ENCODE data around the gene TSPAN18. TPM values are rescaled to one million over a fixed set of nuclear protein-coding genes. Genes with fewer than 3 reads are reported as not detected.
A peak's percentile ranks its signal among the peaks of the same experiment; 100 is the strongest.

TSPAN18 gene
- total RNA-seq, 1 experiment from 2014 or later: 2.8 TPM

DNA sequence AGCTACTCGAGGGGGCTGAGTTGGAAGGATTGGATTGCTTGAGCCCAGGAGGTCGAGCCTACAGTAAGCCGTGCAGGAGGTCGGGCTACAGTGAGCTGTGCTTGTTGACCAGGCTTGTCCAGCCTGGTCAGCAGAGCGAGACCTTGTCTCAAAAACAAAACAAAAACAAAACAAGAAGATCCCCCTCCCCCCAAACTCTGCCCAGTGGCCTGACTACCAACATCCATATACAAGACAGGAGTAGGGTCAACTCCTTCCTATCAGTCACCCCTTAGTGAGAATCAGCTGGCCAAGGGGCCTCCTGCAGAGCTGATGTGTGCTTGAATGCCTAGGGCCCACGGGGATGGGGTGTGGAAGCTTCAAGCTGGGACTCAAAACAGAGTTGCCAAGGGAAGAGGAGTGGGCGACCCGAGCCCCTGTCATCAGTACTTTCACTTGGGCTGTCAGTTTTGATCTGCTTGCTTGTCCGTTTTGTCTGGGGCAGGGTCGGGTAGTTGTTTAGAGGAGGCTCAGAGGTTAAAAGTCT, 942 bp upstream of the TSPAN18 start:
- no peaks in the 10 kb centered on the region for H3K9me3 ChIP-seq (ENCODE audit: low read depth, low read length, poor library complexity, severe bottlenecking)
- no peak overlapping the region for H3K4me3 ChIP-seq (ENCODE audit: low read depth, low read length, poor library complexity, severe bottlenecking)
- ChIA-PET POLR2A (ENCODE audit: low non-redundant PET) (no interaction called here), CTCF (no interaction called here)
- no peak for DNase-seq (ENCODE audit: low spot score)
- no peaks in the 10 kb centered on the region for H3K36me3 ChIP-seq (ENCODE audit: insufficient read depth, low read length, poor library complexity, severe bottlenecking)
- intact Hi-C loops (cut with micrococcal nuclease; ENCODE audit: unreplicated experiment): no loop called here
- H3K27me3 ChIP-seq (replicated peaks; ENCODE audit: insufficient read depth, low read depth, low read length, poor library complexity): no peaks in the 10 kb centered on the region
- peaks cover 25% of the 10 kb centered on the region for H3K4me1 ChIP-seq (ENCODE audit: insufficient read depth, low read length, poor library complexity, severe bottlenecking)
- H3K27ac ChIP-seq (ENCODE audit: low read depth, low read length, poor library complexity, severe bottlenecking): no peak overlapping the region
- no TSS peak for BruUV-seq (replicated peaks)
- TF ChIP-seq, protein P1, sequence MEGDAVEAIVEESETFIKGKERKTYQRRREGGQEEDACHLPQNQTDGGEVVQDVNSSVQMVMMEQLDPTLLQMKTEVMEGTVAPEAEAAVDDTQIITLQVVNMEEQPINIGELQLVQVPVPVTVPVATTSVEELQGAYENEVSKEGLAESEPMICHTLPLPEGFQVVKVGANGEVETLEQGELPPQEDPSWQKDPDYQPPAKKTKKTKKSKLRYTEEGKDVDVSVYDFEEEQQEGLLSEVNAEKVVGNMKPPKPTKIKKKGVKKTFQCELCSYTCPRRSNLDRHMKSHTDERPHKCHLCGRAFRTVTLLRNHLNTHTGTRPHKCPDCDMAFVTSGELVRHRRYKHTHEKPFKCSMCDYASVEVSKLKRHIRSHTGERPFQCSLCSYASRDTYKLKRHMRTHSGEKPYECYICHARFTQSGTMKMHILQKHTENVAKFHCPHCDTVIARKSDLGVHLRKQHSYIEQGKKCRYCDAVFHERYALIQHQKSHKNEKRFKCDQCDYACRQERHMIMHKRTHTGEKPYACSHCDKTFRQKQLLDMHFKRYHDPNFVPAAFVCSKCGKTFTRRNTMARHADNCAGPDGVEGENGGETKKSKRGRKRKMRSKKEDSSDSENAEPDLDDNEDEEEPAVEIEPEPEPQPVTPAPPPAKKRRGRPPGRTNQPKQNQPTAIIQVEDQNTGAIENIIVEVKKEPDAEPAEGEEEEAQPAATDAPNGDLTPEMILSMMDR (conservative IDR thresholded peaks at IDR 0.05; ENCODE audit: low read depth, low read length): no peak

DNA sequence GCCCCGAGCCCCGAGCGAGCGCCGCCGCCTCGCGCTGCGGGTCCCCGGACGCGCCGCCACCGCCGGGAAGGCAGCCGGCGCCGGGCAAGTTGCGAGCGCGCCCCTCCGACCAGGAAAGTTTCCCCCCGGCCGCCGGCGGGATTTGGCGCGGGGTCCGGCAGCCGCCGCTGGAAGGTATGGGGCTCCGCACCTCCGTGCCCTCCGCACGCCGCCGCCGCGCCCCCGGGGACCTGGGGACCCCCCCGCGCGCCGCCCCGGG, 281 bp downstream of the TSPAN18 start:
- H3K4me3 ChIP-seq (ENCODE audit: low read depth, low read length, poor library complexity, severe bottlenecking): peak overlapping the region; percentile 77
- no peak for DNase-seq (ENCODE audit: low spot score)
- BruUV-seq (replicated peaks): no TSS peak
- no peaks in the 10 kb centered on the region for H3K9me3 ChIP-seq (ENCODE audit: low read depth, low read length, poor library complexity, severe bottlenecking)
- H3K27me3 ChIP-seq (replicated peaks; ENCODE audit: insufficient read depth, low read depth, low read length, poor library complexity): no peaks in the 10 kb centered on the region
- TF ChIP-seq, protein P1 (conservative IDR thresholded peaks at IDR 0.05; ENCODE audit: low read depth, low read length): no peak
- TF ChIP-seq EZH2 (IDR thresholded peaks at IDR 0.05; ENCODE audit: borderline replicate concordance, low read depth, low read length, poor library complexity, severe bottlenecking): no peak
- H3K36me3 ChIP-seq (ENCODE audit: insufficient read depth, low read length, poor library complexity, severe bottlenecking): no peaks in the 10 kb centered on the region
- ChIA-PET POLR2A (ENCODE audit: low non-redundant PET) (no interaction called here), CTCF (interaction anchor here (0.6 to 0.7 kb wide), 9 partner anchors 17 to 1392 kb away, joined by 3 to 10 read pairs (median 6); no protein-coding TSS in a partner anchor)
- H3K27ac ChIP-seq (ENCODE audit: low read depth, low read length, poor library complexity, severe bottlenecking): peak overlapping the region; percentile 44
- H3K4me1 ChIP-seq (ENCODE audit: insufficient read depth, low read length, poor library complexity, severe bottlenecking): peaks cover 31% of the 10 kb centered on the region
- intact Hi-C loops (cut with micrococcal nuclease; ENCODE audit: unreplicated experiment): loop anchor here (1.0 kb wide), 1 partner anchor 48 kb away; no protein-coding TSS in a partner anchor

DNA sequence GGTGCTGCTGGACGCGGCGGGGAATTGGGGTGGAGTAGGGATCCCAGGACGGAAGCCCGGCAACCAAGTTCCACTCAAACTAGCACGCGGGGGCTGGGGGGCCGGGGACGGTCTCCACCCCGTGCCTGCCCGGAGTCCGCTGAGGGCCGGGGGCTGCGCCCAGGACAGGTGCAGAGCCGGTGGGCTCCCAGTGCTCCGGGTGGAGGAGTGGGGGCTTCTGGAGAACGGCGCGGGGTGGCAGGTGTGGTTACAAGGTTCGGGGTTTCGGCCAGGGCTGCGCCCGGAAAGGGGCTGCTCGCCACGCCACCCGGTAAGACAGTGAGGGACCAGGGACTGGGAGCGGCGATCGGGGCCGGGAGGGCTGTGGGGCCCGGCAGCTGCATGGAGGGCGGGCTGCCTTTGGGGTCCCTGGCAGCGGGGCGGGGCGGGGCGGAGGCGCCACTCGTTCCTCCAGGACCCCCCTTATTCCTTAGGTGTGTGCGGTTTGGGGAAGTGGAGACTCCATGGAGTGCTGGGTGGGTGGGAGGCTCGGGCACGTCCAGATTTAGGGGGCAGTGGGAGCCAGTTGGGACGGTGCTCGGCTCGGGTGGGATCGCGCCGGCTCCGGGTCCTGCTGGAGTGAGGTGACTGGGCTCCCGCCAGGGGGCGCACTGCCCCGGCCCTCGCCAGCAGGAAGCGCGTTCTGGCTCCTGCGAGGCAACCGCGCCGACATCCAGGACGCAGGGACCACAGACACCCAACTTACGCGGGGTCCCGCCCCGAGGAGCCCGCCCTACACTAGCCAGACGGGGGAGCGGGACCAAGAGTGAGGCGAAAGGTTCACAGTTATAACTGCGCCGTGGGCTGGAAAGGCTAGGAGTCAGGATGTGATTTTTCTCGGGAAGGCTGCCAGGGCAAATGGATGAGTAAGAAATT, 868 bp downstream of the TSPAN18 start:
- H3K36me3 ChIP-seq (ENCODE audit: insufficient read depth, low read length, poor library complexity, severe bottlenecking): no peaks in the 10 kb centered on the region
- BruUV-seq (replicated peaks): no TSS peak
- no peaks in the 10 kb centered on the region for H3K9me3 ChIP-seq (ENCODE audit: low read depth, low read length, poor library complexity, severe bottlenecking)
- H3K4me1 ChIP-seq (ENCODE audit: insufficient read depth, low read length, poor library complexity, severe bottlenecking): peaks cover 37% of the 10 kb centered on the region
- ChIA-PET CTCF (interaction anchor here (0.6 to 0.7 kb wide), 9 partner anchors 17 to 1392 kb away, joined by 3 to 10 read pairs (median 6); no protein-coding TSS in a partner anchor), POLR2A (ENCODE audit: low non-redundant PET) (no interaction called here)
- no peaks in the 10 kb centered on the region for H3K27me3 ChIP-seq (replicated peaks; ENCODE audit: insufficient read depth, low read depth, low read length, poor library complexity)
- DNase-seq (ENCODE audit: low spot score): peak; percentile 93
- intact Hi-C loops (cut with micrococcal nuclease; ENCODE audit: unreplicated experiment): loop anchor here (1.0 to 2.0 kb wide), 4 partner anchors 48 to 184 kb away; no protein-coding TSS in a partner anchor
- H3K27ac ChIP-seq (ENCODE audit: low read depth, low read length, poor library complexity, severe bottlenecking): peak overlapping the region; percentile 44
- TF ChIP-seq EZH2 (IDR thresholded peaks at IDR 0.05; ENCODE audit: borderline replicate concordance, low read depth, low read length, poor library complexity, severe bottlenecking): peak; percentile 62
- TF ChIP-seq, protein P1 (conservative IDR thresholded peaks at IDR 0.05; ENCODE audit: low read depth, low read length): peak; percentile 100
- peak overlapping the region; percentile 77 for H3K4me3 ChIP-seq (ENCODE audit: low read depth, low read length, poor library complexity, severe bottlenecking)

Data from A673 (cell line).